Testis (tissue), 2 donors: ENCODE results near the gene UPK3BL1.
"Not testable (repeated sequence)": the region's sequence is repeated elsewhere in the genome, so short reads cannot be mapped to it uniquely, and the experiment has no call there.

ENCODE experiments used
- POLR2A ChIP-seq: fragments of 450-650 bp; IDR thresholded peaks from one replicate; pipeline ENCODE4 v1.6.1; 2017; ENCODE audit warnings: antibody characterized with exemption, mild to moderate bottlenecking, moderate library complexity
- TF ChIP-seq, protein P1 (sequence below), 3 experiments: fragments of 450-650 bp in 2 of 3; fragments of 200-600 bp in 1 of 3; sonication (generic) in 1 of 3; IDR thresholded peaks; one replicate each; pipeline ENCODE4 v1.5.1; 2016 to 2019; ENCODE audit warnings: antibody characterized with exemption in 3 of 3, mild to moderate bottlenecking in 2 of 3, moderate library complexity in 1 of 3

DNA sequence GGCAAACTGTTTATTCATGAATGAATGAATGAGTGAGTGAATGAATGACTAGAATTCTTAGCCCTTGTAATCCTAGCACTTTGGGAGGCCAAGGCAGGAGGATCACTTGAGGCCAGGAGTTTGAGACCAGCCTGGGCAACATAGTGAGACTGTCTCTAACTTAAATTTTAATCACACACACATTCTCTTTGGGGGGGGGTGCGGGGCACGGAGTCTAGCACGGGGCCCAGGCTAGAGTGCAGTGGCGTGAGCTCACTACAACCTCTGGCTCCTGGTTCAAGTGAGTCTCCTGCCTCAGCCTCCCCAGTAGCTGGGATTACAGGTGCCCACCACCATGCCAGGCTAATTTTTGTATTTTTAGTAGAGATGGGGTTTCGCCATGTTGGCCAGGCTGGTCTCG lies 48.0 kb upstream of the UPK3BL1 start:
- TF ChIP-seq, protein P1, sequence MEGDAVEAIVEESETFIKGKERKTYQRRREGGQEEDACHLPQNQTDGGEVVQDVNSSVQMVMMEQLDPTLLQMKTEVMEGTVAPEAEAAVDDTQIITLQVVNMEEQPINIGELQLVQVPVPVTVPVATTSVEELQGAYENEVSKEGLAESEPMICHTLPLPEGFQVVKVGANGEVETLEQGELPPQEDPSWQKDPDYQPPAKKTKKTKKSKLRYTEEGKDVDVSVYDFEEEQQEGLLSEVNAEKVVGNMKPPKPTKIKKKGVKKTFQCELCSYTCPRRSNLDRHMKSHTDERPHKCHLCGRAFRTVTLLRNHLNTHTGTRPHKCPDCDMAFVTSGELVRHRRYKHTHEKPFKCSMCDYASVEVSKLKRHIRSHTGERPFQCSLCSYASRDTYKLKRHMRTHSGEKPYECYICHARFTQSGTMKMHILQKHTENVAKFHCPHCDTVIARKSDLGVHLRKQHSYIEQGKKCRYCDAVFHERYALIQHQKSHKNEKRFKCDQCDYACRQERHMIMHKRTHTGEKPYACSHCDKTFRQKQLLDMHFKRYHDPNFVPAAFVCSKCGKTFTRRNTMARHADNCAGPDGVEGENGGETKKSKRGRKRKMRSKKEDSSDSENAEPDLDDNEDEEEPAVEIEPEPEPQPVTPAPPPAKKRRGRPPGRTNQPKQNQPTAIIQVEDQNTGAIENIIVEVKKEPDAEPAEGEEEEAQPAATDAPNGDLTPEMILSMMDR (IDR thresholded peaks at IDR 0.05): not testable (repeated sequence)
- TF ChIP-seq POLR2A: not testable (repeated sequence)
